ENCODE data around the gene NAP1L1. TPM values are rescaled to one million over a fixed set of nuclear protein-coding genes. Genes with fewer than 3 reads are reported as not detected.

The NAP1L1 gene
- total RNA-seq, 2 experiments from 2014 or later, result 534 to 576 TPM

DNA sequence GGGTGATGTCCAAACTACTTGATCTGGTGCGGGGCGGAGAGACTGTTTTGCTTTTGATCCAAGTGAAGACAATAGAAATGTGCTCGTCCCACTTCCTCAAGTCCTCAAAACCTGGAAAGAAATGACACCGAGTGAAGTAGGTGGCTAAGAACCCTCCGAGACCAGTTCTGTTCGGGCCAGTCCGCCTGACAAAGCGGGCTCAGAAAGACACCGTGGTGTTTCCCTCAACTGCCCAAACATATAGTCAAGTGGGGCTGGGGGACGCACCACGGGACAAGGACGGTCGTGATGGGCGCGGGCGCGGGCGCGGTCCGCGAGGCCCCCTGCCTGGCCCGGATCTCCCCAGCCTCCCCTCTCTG, 54.5 kb downstream of the NAP1L1 start:
- POLR2A ChIA-PET, result interaction anchor here (1.1 to 3.6 kb wide), 7 partner anchors 9 to 213 kb away, joined by 3 to 44 read pairs (median 9); no protein-coding TSS in a partner anchor
- Mint-ChIP-seq H3K4me3 (peak overlapping the region; percentile 92), H3K36me3 (peaks cover 7% of the 10 kb centered on the region), H3K27me3 (peaks cover 9% of the 10 kb centered on the region), H3K27ac (peak overlapping the region; percentile 93), H3K9me3 (no peaks in the 10 kb centered on the region), H3K4me1 (peaks cover 25% of the 10 kb centered on the region)
- DNase-seq (no peak), ATAC-seq (ENCODE audit: low read depth) (no peak)

DNA sequence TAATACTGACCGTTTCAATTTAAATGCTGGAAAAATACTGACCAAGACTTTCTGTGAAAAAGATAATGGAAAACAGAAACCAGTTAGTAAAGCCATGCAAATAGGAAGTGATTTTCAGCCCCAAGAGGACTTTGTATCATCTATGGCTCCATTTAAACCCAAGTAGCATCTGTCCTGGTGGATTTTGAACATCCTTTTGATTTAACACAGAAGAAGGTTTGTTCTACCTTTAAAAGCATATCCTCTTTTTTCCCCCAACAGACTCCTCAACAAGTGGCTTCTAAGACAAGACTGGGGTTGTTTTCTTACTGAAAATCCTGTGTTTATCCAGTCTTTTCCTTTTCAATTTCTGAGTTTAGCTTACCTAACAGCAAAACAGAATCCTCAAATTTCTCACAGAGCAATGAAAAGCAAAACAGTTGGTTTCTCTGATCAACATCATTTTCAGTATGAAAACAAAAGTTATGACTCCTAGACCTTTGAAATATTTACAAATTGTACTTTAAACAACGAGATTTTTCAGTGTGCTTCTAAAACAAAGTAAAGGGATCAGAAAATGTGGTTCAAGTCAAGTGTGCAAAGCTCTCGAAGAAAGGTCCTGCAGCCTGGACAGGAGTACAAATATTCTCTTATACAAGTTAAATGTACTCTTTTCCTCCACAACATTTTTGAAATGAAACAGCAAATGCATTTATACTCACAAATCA, 55.8 kb downstream of the NAP1L1 start:
- Mint-ChIP-seq H3K27me3 (peaks cover 9% of the 10 kb centered on the region), H3K9me3 (no peaks in the 10 kb centered on the region), H3K4me3 (peak overlapping the region; percentile 26), H3K4me1 (peaks cover 21% of the 10 kb centered on the region), H3K27ac (no peak overlapping the region), H3K36me3 (peaks cover 7% of the 10 kb centered on the region)
- POLR2A ChIA-PET, result no interaction called here
- DNase-seq, result no peak
- ATAC-seq (ENCODE audit: low read depth), result no peak

DNA sequence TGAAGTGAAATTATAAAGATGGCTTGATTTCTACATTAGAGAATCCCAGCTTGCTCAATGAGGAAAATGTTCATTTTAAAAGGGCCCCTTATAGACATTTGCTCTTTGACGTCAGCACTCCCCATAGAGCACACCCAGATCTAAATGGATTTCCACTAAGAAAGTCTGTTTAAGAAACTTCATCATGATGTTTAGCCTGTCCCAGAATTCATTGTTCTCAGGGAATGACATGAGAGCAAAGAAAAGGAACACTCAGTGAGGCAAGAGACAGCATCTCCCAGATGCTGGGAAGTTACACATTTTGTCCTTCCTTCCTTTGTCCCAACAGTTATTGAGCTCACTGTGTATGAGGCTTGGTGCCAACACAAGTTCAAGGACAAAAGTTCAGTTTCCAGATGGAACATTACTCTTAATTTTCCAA, 57.8 kb downstream of the NAP1L1 start:
- DNase-seq (no peak), ATAC-seq (ENCODE audit: low read depth) (no peak)
- H3K36me3 Mint-ChIP-seq, result peaks cover 3% of the 10 kb centered on the region
- no peaks in the 10 kb centered on the region for H3K9me3 Mint-ChIP-seq
- no peak overlapping the region for H3K27ac Mint-ChIP-seq
- POLR2A ChIA-PET, result no interaction called here
- peaks cover 9% of the 10 kb centered on the region for H3K27me3 Mint-ChIP-seq
- H3K4me3 Mint-ChIP-seq, result no peak overlapping the region
- H3K4me1 Mint-ChIP-seq, result peaks cover 17% of the 10 kb centered on the region

DNA sequence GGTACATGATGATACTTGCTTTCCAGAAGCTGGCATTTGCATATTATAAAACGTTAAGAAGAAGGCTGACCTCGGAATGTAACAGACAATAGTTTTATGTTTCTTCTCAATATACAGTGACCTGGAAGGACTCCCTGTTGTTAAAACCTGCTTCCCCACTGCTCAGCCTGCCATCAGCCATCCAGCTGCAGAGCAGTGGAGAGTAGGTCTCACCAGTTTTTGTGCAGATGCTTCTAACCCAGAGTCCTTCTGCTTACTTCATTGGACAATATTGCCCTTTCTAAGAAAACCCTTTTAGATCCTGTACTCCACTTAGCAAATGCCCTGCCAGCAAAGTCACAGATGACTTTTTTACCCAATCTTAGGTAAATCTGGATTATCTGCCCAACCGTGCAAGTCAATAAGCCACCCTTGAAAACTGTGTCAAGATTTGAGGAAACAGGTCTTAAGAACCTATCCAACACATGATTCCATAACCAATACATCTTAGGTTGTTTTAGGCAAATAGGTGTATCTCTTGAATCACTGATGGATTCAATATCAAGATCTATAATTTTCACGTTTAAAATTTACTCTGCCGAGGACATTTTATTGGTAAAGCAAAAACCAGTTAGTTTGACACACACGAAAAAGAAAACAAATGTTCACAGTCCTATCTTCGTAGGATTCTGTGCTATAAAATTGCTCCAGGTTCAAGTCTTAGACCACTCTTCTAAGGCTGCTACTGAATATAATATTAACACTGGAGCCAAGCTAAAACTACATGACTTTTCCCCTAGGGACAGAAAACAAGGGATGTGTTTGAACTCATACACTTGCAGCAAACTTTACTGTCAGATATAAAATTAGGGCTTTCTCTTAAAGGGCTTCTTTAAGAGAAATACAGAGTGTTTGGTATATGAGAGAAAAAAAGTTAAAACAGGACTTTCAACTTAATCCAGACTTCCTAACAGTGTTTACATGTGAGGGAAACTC, 58.6 kb downstream of the NAP1L1 start:
- POLR2A ChIA-PET, result no interaction called here
- H3K36me3 Mint-ChIP-seq, result peaks cover 3% of the 10 kb centered on the region
- H3K4me1 Mint-ChIP-seq, result peaks cover 23% of the 10 kb centered on the region
- H3K9me3 Mint-ChIP-seq, result no peaks in the 10 kb centered on the region
- ATAC-seq (ENCODE audit: low read depth), result no peak
- H3K27me3 Mint-ChIP-seq, result peaks cover 7% of the 10 kb centered on the region
- DNase-seq, result no peak
- no peak overlapping the region for H3K27ac Mint-ChIP-seq
- no peak overlapping the region for H3K4me3 Mint-ChIP-seq

DNA sequence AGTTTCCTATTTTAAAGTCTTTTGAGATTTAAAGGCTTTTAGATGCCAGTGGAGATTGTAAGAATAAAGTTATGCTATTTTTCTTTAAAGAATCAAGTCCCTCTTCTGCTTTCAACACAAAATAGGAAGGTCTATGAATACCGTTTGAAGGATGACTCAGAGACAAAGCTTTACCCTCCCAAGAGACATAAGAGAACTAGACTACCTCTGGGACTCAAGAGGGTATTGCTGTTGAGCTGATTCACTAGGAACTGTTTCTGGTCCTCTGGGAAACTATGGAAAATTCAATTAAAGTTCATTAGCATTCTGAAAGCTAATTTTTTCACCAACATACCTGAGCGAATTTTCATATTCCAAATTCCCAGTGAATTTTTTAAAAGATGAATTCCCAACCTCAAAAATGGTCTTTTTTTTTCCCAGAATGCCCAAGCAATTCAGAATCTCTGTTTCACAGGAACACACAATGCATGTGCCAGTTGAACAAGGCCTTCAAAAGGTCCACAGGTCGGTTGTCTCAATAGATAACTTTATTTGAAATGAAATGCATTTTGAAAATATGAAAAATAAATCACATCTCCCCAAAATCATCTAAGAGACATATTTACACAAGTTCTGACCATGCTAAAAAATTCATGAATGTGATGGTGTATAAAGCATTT, 59.4 kb downstream of the NAP1L1 start:
- DNase-seq (no peak), ATAC-seq (ENCODE audit: low read depth) (no peak)
- Mint-ChIP-seq H3K27me3 (peaks cover 2% of the 10 kb centered on the region), H3K4me3 (no peak overlapping the region), H3K27ac (no peak overlapping the region), H3K36me3 (no peaks in the 10 kb centered on the region), H3K9me3 (no peaks in the 10 kb centered on the region), H3K4me1 (peaks cover 23% of the 10 kb centered on the region)
- POLR2A ChIA-PET, result no interaction called here

DNA sequence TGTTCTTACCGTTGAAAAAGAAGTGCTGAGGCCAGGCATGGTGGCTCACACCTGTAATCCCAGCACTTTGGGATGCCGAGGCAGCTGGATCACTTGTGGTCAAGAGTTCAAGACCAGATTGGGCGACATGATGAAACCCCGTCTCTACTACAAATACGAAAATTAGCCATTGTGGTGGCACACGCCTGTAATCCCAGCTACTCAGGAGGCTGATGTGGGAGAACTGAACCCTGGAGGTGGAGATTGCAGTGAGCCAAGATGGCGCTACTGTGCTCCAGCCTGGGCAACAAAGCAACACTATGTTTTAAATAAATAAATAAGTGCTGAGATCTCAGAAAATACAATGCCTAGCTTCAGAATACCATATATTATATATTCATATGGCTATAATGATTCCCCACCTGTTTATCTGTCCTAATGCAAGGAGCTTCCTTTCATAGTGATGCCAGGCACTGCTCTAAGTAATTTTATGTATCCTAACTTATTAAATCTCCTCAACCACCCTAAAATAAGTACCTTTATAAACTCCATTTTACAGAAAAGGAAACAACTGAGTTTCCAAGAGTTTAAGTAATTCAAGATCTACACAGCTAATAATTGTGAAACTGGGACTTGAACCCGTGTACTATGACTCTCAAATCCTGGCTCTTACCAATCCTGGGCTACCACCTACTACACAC, 60.2 kb downstream of the NAP1L1 start:
- Mint-ChIP-seq H3K27me3 (peaks cover 2% of the 10 kb centered on the region), H3K9me3 (no peaks in the 10 kb centered on the region), H3K36me3 (no peaks in the 10 kb centered on the region), H3K4me1 (peaks cover 27% of the 10 kb centered on the region), H3K27ac (no peak overlapping the region), H3K4me3 (no peak overlapping the region)
- no peak for ATAC-seq (ENCODE audit: low read depth)
- POLR2A ChIA-PET, result no interaction called here
- no peak for DNase-seq

DNA sequence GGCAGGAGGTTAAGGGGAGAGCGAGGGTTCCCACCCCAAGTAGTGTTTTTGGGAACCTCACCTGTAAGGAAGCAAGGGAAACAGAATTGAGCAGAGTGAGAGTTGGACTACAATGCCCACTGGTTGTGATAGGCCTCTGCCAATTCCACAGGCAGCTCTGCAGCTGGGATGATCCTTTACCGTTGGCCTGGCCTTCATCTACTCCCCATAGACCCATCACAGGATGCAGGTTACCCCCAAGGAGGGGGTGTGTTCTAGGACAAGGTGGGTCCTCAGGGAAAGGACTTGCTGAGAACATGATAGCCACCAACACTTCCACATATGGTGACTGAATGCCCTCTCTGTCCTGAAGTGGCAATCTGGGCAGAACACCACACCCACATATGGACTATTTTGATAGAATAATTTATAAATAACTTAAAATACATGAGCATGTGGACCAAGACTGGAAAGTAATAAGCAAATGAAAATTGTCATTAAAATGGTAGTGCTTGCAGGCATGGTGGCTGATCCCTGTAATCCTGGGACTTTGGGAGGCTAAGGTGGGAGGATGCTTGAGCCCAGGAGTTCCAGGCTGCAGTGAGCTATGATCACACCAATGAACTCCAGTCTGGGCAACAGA, 61.3 kb downstream of the NAP1L1 start:
- ATAC-seq (ENCODE audit: low read depth) (no peak), DNase-seq (no peak)
- Mint-ChIP-seq H3K27ac (no peak overlapping the region), H3K9me3 (no peaks in the 10 kb centered on the region), H3K4me1 (peaks cover 35% of the 10 kb centered on the region), H3K36me3 (no peaks in the 10 kb centered on the region), H3K4me3 (no peak overlapping the region), H3K27me3 (peaks cover 2% of the 10 kb centered on the region)
- POLR2A ChIA-PET, result interaction anchor here (1.0 to 1.6 kb wide), 2 partner anchors 9 to 512 kb away, joined by 4 to 5 read pairs; no protein-coding TSS in a partner anchor

DNA sequence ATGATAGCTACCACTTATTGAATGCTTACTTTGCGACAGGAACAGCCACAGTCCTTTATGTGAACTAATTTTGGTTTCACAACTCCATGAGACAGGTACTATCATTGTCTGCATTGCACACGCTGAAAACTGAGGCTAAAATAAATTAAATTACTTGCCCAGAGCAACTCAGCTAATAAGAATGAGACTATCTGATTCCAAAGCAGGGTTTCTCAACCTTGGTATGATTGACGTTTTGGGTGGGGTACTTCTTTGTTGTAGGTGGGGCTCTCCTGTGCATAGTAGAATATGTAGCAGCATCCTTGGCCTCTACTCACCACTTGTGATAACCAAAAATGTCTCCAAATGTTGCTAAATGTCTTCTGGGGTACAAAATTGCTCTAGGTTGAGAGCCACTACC, 62.0 kb downstream of the NAP1L1 start:
- DNase-seq (no peak), ATAC-seq (ENCODE audit: low read depth) (no peak)
- POLR2A ChIA-PET, result interaction anchor here (1.0 to 1.6 kb wide), 2 partner anchors 10 to 512 kb away, joined by 4 to 5 read pairs; no protein-coding TSS in a partner anchor
- H3K27ac Mint-ChIP-seq, result no peak overlapping the region
- peaks cover 36% of the 10 kb centered on the region for H3K4me1 Mint-ChIP-seq
- no peaks in the 10 kb centered on the region for H3K9me3 Mint-ChIP-seq
- peaks cover under 1% of the 10 kb centered on the region for H3K27me3 Mint-ChIP-seq
- H3K4me3 Mint-ChIP-seq, result no peak overlapping the region
- no peaks in the 10 kb centered on the region for H3K36me3 Mint-ChIP-seq

DNA sequence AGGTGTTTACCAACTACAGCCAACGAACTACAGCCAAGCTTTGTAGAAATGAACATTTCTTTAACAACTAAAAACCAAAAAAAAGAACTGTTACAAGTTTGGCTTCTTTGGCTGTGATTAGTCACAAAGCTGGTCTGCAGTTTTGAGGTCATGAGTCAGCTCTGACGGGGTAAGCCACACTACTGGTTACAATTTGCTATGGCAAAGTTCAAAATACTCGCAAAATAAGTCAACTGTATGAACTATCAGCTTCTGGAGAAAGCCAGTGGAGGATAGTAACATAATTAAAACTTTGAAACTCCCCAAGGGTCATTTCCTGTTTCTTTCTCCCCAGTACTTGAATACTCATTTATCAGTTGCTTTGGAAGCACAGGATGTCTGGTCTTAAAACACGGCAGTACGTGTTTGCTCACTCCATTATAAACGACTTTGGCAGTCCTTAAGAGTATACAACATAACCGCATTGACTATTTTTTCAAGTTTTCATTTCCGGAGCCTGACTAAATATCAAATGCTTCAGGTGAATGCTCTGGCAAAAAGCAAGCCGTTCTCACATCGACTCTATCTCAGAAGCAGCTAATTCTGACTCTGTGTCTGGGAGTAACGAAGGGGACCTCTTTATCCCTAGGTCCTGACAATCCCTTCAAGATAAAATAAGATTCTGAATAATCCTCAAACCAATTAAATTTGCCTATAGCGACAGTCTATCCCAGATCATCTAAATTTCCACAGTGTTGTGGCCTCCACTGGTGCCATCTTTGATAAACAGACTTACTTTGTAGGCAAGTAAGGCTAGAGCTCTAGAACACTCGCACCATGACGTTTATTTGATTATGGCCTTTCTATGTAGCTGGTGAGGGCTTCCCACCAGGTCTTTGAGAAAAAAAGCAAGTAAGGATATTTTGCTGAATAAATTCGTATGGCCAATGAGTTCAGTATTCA, 63.5 kb downstream of the NAP1L1 start:
- DNase-seq (peak; percentile 39), ATAC-seq (ENCODE audit: low read depth) (peak; percentile 77)
- Mint-ChIP-seq H3K9me3 (no peaks in the 10 kb centered on the region), H3K4me3 (peak overlapping the region; percentile 61), H3K27ac (peak overlapping the region; percentile 93), H3K36me3 (no peaks in the 10 kb centered on the region), H3K4me1 (peaks cover 36% of the 10 kb centered on the region), H3K27me3 (no peaks in the 10 kb centered on the region)
- POLR2A ChIA-PET, result interaction anchor here (0.8 to 2.7 kb wide), 9 partner anchors 10 to 510 kb away, joined by 3 to 44 read pairs (median 4); partner anchors contain the start of genes KRR1, NAP1L1 and PHLDA1

DNA sequence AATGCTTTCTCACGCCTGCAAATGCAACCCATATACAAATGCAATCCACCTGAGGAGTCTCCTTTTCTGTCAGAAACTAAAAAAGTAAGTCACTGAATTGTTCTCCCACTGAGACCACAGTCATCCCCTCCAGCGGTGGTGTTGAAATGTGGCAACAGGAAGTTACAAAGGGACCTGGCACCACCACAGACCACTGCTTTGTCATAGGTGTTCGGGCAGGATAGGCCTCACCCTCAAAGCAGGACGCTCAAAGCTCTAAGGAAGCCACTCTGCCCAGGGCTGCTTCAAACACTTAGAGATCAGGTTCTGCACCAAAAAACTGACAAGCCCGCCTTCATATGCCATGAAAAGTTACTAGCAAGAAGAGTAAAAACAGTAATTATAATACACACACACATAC, 64.2 kb downstream of the NAP1L1 start:
- DNase-seq (peak; percentile 75), ATAC-seq (ENCODE audit: low read depth) (peak; percentile 89)
- POLR2A ChIA-PET, result interaction anchor here (0.8 to 2.7 kb wide), 9 partner anchors 11 to 509 kb away, joined by 3 to 44 read pairs (median 4); partner anchors contain the start of genes KRR1, NAP1L1 and PHLDA1
- Mint-ChIP-seq H3K9me3 (no peaks in the 10 kb centered on the region), H3K27ac (peak overlapping the region; percentile 93), H3K27me3 (peaks cover 2% of the 10 kb centered on the region), H3K4me1 (peaks cover 38% of the 10 kb centered on the region), H3K36me3 (no peaks in the 10 kb centered on the region), H3K4me3 (peak overlapping the region; percentile 61)

DNA sequence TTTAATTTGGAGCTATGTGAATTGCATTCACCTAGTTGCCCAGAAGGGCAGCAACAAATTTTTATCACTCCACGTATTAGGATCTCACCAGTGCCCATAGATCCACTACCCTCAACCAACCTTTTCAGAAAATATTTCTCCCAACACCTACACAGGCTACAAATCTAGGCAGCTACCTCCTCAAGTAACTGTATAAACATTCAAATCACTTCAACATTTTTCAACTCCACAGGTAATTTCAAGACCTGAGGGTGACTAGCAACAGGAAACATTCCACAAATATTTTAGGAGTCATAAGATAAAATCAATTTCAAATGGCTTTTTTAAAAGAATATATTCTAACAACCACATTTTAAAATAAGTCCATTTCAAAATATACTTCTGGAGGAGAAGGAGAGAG, 65.8 kb downstream of the NAP1L1 start:
- no peaks in the 10 kb centered on the region for H3K9me3 Mint-ChIP-seq
- peaks cover 2% of the 10 kb centered on the region for H3K27me3 Mint-ChIP-seq
- ATAC-seq (ENCODE audit: low read depth), result no peak
- no peak overlapping the region for H3K27ac Mint-ChIP-seq
- H3K4me3 Mint-ChIP-seq, result no peak overlapping the region
- POLR2A ChIA-PET, result no interaction called here
- no peaks in the 10 kb centered on the region for H3K36me3 Mint-ChIP-seq
- H3K4me1 Mint-ChIP-seq, result peaks cover 40% of the 10 kb centered on the region
- DNase-seq, result no peak
